Fibroblast of villous mesenchyme (primary cell): ENCODE measurements around the gene PAK4. TPM values are rescaled to one million over a fixed set of nuclear protein-coding genes. Genes with fewer than 3 reads are reported as not detected.

Experiments
- DNase-seq: peaks from one replicate; pipeline ENCODE4 v3.0.0-alpha.2; 2010; ENCODE audit warnings: low read depth
- H3K4me3 ChIP-seq: 2 replicates; pipeline ENCODE4 v1.5.1; 2011; ENCODE audit warnings: low read depth, mild to moderate bottlenecking, low read length
- total RNA-seq: library from RNA; depleted of rRNA; stranded (reverse); fragments of >200 nt; gene quantifications from 2 replicates; pipeline ENCODE4 v1.2.3, GENCODE V29; 2012
- TF ChIP-seq, protein P1 (sequence below): IDR thresholded peaks from 2 replicates; pipeline ENCODE4 v1.5.1; 2012; ENCODE audit warnings: low read depth, mild to moderate bottlenecking, low read length; ENCODE audit not compliant: insufficient read depth

PAK4 gene
- total RNA-seq, 1 donor: 9.5 TPM

DNA sequence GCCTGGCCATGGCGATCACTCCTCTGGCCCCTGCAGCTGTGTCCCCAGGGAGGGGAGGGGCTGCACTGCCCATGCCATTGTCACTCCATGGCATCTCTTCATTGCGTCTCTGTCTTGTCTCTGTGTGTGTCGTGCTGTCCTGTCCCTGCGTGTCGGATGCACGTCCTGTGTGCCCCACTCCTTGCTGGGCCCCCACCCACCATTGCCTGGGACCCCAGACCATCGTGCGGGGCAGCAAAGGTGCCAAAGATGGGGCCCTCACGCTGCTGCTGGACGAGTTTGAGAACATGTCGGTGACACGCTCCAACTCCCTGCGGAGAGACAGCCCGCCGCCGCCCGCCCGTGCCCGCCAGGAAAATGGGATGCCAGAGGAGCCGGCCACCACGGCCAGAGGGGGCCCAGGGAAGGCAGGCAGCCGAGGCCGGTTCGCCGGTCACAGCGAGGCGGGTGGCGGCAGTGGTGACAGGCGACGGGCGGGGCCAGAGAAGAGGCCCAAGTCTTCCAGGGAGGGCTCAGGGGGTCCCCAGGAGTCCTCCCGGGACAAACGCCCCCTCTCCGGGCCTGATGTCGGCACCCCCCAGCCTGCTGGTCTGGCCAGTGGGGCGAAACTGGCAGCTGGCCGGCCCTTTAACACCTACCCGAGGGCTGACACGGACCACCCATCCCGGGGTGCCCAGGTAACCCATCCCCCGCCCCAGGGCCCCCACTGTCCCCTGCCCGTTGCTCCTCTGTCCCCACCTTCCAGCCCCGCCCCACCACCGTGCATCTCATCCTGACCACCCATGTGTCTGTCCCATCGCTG is 47.3 kb downstream of the PAK4 start:
- DNase-seq: no peak
- TF ChIP-seq, protein P1, sequence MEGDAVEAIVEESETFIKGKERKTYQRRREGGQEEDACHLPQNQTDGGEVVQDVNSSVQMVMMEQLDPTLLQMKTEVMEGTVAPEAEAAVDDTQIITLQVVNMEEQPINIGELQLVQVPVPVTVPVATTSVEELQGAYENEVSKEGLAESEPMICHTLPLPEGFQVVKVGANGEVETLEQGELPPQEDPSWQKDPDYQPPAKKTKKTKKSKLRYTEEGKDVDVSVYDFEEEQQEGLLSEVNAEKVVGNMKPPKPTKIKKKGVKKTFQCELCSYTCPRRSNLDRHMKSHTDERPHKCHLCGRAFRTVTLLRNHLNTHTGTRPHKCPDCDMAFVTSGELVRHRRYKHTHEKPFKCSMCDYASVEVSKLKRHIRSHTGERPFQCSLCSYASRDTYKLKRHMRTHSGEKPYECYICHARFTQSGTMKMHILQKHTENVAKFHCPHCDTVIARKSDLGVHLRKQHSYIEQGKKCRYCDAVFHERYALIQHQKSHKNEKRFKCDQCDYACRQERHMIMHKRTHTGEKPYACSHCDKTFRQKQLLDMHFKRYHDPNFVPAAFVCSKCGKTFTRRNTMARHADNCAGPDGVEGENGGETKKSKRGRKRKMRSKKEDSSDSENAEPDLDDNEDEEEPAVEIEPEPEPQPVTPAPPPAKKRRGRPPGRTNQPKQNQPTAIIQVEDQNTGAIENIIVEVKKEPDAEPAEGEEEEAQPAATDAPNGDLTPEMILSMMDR: no peak
- H3K4me3 ChIP-seq: no peak overlapping the region

DNA sequence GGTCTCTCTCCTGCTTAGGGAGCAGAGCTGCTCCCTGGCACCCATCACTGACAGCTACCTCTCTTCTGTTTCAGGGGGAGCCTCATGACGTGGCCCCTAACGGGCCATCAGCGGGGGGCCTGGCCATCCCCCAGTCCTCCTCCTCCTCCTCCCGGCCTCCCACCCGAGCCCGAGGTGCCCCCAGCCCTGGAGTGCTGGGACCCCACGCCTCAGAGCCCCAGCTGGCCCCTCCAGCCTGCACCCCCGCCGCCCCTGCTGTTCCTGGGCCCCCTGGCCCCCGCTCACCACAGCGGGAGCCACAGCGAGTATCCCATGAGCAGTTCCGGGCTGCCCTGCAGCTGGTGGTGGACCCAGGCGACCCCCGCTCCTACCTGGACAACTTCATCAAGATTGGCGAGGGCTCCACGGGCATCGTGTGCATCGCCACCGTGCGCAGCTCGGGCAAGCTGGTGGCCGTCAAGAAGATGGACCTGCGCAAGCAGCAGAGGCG is 48.0 kb downstream of the PAK4 start:
- TF ChIP-seq, protein P1: no peak
- no peak for DNase-seq
- no peak overlapping the region for H3K4me3 ChIP-seq

DNA sequence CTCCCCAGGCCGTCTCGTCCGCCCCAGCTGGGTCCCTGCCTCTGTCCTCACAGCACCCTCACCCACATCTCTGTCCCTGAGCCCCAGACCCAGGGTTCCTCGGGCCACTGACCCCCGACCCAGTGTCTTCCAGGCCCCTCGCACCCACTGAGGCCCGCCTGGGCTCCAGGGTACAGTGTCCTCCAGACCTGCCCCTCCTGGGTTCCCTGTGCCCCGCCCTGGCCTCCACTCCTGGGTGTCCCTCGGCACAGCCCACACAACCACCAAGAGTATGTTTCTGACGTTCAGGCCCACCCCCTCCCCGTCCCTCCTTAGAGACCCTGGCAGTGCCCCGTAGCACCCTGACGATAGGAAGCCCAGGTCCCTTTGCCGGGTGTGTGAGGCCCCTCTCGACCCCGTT is 48.6 kb downstream of the PAK4 start:
- H3K4me3 ChIP-seq: no peak overlapping the region
- TF ChIP-seq, protein P1: no peak
- no peak for DNase-seq

DNA sequence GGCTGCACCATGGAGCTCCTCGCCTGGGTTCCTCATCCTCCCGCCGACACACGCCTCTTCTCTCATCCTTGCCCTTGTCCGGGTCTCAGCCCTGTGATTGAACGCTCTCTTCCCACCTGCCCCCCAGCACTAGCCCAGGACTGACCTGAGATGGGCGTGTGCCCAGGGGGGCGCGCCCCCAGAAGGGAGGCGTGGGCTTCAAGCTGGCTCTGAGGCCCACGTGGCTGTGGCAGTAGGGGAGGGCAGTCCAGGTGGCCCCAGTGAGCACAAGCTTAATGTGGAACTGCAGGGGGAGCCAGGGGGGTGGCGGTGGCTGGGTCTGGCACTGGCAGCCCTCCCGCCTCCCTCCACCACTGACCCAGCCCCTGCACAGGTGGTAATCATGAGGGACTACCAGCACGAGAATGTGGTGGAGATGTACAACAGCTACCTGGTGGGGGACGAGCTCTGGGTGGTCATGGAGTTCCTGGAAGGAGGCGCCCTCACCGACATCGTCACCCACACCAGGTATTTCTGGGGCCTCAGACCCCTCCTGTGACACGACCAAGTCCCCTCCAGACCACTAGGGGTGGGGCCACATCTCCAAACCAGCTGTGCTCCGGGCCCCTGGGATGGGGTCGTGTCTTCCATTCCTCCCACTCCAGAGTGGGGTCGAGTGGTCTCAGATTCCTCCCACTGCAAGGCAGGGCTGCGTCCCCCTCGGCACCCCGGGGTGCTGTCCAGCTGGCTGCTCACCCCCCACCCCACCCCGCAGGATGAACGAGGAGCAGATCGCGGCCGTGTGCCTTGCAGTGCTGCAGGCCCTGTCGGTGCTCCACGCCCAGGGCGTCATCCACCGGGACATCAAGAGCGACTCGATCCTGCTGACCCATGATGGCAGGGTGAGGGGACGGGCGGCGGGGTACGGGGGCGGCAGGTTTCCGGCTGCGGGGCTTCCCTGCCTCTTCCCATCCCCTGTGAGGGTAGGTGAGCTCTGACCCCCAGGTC is 49.3 kb downstream of the PAK4 start:
- no peak for DNase-seq
- TF ChIP-seq, protein P1: no peak

DNA sequence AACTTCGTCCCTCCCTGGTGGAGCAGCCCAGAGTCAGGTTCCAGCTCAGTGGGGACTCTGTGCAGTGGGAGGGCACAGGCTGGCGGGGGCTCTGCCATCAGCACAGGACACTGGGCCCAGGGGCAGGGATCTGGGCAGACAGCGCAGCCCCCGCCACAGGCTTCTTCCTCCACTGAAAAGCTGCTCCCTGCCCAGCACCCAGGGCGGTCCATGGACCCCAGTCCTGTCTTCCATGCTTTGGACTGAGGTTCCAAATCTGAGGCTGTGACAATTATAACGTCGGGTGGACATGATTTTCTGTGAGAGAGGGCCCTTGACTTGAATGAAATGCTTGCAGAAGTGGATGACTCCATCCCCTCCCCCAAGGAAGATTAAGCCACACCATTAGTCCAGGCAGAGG is 50.0 kb downstream of the PAK4 start:
- DNase-seq: no peak
- TF ChIP-seq, protein P1: no peak
- no peak overlapping the region for H3K4me3 ChIP-seq

More for the DNA sequence above, 49.3 kb downstream of the PAK4 start:
- H3K4me3 ChIP-seq: no peak overlapping the region

DNA sequence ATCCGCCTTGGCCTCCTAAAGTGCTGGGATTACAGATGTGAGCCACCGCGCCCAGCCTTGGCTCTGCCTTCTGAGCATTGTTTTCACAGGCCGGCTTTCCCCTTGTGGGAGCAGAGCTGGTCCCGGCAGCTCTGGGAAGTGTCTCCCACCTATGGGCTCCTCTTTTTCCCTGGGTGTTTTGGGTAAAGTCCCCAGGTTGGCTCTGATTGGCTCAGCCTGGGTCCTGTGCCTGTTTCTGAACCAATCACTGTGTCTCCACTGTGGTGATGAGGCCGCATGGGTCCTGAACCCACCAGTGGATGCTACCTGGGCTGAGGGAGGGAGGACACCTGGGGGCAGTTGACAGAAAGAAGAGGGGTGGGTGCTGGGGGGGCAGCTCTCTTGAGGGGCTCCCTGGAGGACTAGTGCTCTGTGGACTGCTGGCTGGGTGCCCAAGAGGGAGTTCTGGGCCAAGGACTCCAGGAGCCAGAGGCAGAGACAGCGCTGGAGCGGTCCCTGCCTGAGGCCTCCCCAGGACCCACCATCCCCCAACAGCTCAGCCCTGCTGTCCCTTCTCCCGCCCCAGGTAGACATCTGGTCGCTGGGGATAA is 51.6 kb downstream of the PAK4 start:
- TF ChIP-seq, protein P1: no peak
- H3K4me3 ChIP-seq: no peak overlapping the region
- no peak for DNase-seq
